ENCODE measurements around the gene POLL. TPM values are rescaled to one million over a fixed set of nuclear protein-coding genes. Genes with fewer than 3 reads are reported as not detected.

The POLL gene
- total and polyA plus RNA-seq, 10 of the 15 experiments (the other 5 are each of a cell fraction or from before 2014, with no cell fraction given): 1.5 to 25.4 (median 13.8) TPM

GRCh38 chr10:101612872-101613271, 24.8 kb upstream of the POLL start (continued):
- TF ChIP-seq NKRF (conservative IDR thresholded peaks at IDR 0.05) (no peak), MTA2 (IDR thresholded peaks at IDR 0.05; ENCODE audit: low read depth) (no peak), LARP7 (IDR thresholded peaks at IDR 0.05) (no peak), NRF1 (conservative IDR thresholded peaks at IDR 0.05; ENCODE audit: low read depth, low read length) (no peak), CBX5 (IDR thresholded peaks at IDR 0.05; ENCODE audit: low read depth) (no peak), CREM (IDR thresholded peaks at IDR 0.05; ENCODE audit: low read depth) (no peak)

- WGBS (ENCODE audit: insufficient coverage, insufficient replicate concordance, low lambda C conversion rate, missing lambda C conversion rate): 100% methylated on average over 6 of the region's 6 CpGs
- no peak for ATAC-seq
- no peak overlapping the region for H3K27ac ChIP-seq (ENCODE audit: control insufficient read depth, insufficient read depth)
Observed at GRCh38 chr10:101612086-101612485, 24.0 kb upstream of the POLL start.

More at GRCh38 chr10:101612086-101612485, 24.0 kb upstream of the POLL start:
- intact Hi-C loops (cut with micrococcal nuclease; ENCODE audit: unreplicated experiment) (no loop called here), in situ Hi-C loops (cut with MboI) (no loop called here)
- Histone ChIP-seq H3K27me3 (replicated peaks in 1 of 2; ENCODE audit: control insufficient read depth in 2 of 2, insufficient read depth in 2 of 2, low read length in 1 of 2) (no peaks in the 10 kb centered on the region), H3K4me2 (ENCODE audit: control insufficient read depth, insufficient read depth) (no peak overlapping the region), H3K9ac (ENCODE audit: control insufficient read depth, insufficient read depth, low read length) (no peak overlapping the region), H3K4me3 (no peak overlapping the region), H3K36me3 (ENCODE audit: control insufficient read depth in 2 of 2, insufficient read depth in 2 of 2, low read length in 1 of 2) (peaks cover 9 to 12% of the 10 kb centered on the region in 2 experiments), H2AFZ (ENCODE audit: control insufficient read depth, low read depth, low read length) (no peak overlapping the region), H4K20me1 (ENCODE audit: control insufficient read depth, insufficient read depth) (no peaks in the 10 kb centered on the region), H3K9me3 (replicated peaks; ENCODE audit: control insufficient read depth, insufficient read depth, low read length) (no peaks in the 10 kb centered on the region), H3K4me1 (ENCODE audit: control insufficient read depth, insufficient read depth, low read length) (peaks cover 4% of the 10 kb centered on the region), H3K79me2 (ENCODE audit: control insufficient read depth, insufficient read depth, low read length) (no peaks in the 10 kb centered on the region)
- CTCF ChIA-PET: interaction anchor here (2.3 kb wide), 1 partner anchor 9 kb away, joined by 7 read pairs; no protein-coding TSS in a partner anchor
- no peak for FAIRE-seq
- POLR2A ChIA-PET: no interaction called here
- TF ChIP-seq CHD4 (IDR thresholded peaks at IDR 0.05): no peak
- TF ChIP-seq ZNF384 (IDR thresholded peaks at IDR 0.05; ENCODE audit: borderline replicate concordance, low read depth, low read length): no peak
- no peak for TF ChIP-seq SREBF1 (IDR thresholded peaks at IDR 0.05; ENCODE audit: low read length)
- DNase-seq (ENCODE audit: low read depth, low spot score): no peak
- RAD21 ChIA-PET (ENCODE audit: unreplicated experiment): no interaction called here
- SMC1A ChIA-PET (ENCODE audit: uncharacterized antibody, unreplicated experiment): no interaction called here
- BruUV-seq (replicated peaks): no TSS peak

All from GM12878 (cell line).